Measurements from ENCODE around the gene PTOV1. TPM values are rescaled to one million over a fixed set of nuclear protein-coding genes. Genes with fewer than 3 reads are reported as not detected.

PTOV1 gene
- total and polyA plus RNA-seq, 12 donors = 78.7 to 620 (median 275) TPM

DNA sequence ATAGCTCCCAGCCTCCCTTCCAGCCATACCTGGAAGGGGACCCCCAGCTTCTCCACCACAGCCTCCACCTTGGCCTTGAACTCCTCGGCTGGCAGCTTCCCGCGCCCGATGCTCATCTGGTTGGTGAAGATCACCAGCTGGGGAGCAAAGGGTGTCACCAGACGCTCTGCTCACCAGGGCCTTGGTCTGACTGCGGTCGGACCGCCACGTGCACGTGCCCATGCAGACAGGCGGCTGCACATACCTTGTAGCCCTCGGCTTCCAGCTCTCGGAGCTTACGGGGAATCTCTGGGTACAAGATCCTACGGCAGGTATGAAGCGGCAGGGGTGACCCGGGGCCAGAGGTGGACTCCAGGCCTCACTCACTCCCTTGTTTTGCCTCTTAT lies 13.0 kb downstream of the PTOV1 start:
- TF ChIP-seq, protein P1, sequence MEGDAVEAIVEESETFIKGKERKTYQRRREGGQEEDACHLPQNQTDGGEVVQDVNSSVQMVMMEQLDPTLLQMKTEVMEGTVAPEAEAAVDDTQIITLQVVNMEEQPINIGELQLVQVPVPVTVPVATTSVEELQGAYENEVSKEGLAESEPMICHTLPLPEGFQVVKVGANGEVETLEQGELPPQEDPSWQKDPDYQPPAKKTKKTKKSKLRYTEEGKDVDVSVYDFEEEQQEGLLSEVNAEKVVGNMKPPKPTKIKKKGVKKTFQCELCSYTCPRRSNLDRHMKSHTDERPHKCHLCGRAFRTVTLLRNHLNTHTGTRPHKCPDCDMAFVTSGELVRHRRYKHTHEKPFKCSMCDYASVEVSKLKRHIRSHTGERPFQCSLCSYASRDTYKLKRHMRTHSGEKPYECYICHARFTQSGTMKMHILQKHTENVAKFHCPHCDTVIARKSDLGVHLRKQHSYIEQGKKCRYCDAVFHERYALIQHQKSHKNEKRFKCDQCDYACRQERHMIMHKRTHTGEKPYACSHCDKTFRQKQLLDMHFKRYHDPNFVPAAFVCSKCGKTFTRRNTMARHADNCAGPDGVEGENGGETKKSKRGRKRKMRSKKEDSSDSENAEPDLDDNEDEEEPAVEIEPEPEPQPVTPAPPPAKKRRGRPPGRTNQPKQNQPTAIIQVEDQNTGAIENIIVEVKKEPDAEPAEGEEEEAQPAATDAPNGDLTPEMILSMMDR (IDR thresholded peaks at IDR 0.05) = no peak
- TF ChIP-seq POLR2A (IDR thresholded peaks at IDR 0.05) = no peak
- 65 to 70% (median 70%) methylated on average over 17 of the region's 17 CpGs; no CpG with 5 or more reads in 1 of the 4 donors for WGBS, 4 donors
- H3K27me3 ChIP-seq = no peaks in the 10 kb centered on the region
- no peaks in the 10 kb centered on the region for H3K9me3 ChIP-seq (replicated peaks in 1 of 3)
- H3K27ac ChIP-seq = peak overlapping the region in 1 of 5 donors; percentile 6
- intact Hi-C loops (cut with DNase I) = no loop called here
- H3K4me1 ChIP-seq (replicated peaks in 1 of 2) = peaks cover 44 to 79% of the 10 kb centered on the region in 2 donors
- peaks cover 0 to 47% of the 10 kb centered on the region in 2 donors for H3K36me3 ChIP-seq (replicated peaks in 1 of 2)
- H3K4me3 ChIP-seq = no peak overlapping the region
- DNase-seq = peak in 3 of 7 donors; percentile 24 to 31 (median 29)

- TF ChIP-seq POLR2A (IDR thresholded peaks at IDR 0.05) = no peak
- TF ChIP-seq, protein P1 (IDR thresholded peaks at IDR 0.05) = no peak
- no peaks in the 10 kb centered on the region for H3K9me3 ChIP-seq (replicated peaks in 1 of 3)
- intact Hi-C loops (cut with DNase I) = no loop called here
- H3K4me1 ChIP-seq (replicated peaks in 1 of 2) = peaks cover 47 to 73% of the 10 kb centered on the region in 2 donors
- H3K27ac ChIP-seq = peak overlapping the region in 2 of 5 donors; percentile 49 to 70
- peaks cover 0 to 40% of the 10 kb centered on the region in 2 donors for H3K36me3 ChIP-seq (replicated peaks in 1 of 2)
- H3K4me3 ChIP-seq = peak overlapping the region in 1 of 4 donors; percentile 4
- peak in 1 of 7 donors; percentile 42 for DNase-seq
- H3K27me3 ChIP-seq = no peaks in the 10 kb centered on the region
- 70 to 84% (median 74%) methylated on average over 9 to 13 of the region's 13 CpGs for WGBS, 4 donors
Observed at GRCh38 chr19:49864890-49865289, 13.9 kb downstream of the PTOV1 start.

DNA sequence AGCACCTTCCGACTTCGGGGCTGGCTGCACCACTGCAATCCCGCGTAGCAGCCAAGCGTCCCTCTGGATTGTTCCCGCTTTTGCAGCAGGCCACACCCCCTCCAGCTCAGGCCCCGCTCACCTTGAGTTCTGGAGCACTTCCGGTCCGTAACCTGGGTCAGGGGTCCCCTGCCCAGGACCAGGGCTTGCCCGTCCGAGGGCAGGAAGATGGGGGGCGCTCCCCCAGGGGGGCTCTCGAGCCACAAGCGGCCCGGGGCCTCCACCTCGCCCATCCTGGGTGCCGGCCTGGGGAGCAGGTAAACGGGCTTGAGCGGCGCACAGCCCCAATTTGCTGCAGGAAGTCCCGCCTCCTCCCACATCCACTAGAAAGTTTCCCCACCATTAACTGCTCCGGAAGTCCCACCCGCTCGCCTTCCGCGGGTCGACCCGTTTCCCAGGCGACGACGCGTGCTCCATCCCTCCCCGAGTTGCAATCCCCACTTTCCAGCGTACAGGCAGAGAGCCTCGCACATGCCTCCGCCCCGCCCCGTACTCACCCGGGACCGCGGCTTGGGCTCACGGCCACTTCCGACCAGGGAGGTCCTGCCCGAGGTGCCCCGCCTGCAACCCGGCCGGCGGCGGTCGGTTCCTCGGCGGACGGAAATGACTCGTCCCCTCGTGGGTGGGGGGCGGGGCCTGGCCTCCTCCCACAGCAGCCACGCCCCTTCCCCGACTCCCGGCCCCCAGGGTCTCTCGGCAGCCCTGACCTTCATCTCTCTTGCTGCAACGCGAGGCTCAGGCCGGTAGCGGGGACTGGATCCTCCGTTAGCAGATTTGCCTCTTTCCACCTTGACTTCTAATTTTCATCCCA lies 16.2 kb downstream of the PTOV1 start, which contains the start of gene PNKP:
Gene PNKP (minus strand): TSS at position 644 of the 850 bp plus-strand sequence. CDS start 372 bp downstream, at position 272.
- peaks cover 0 to 28% of the 10 kb centered on the region in 2 donors for H3K36me3 ChIP-seq (replicated peaks in 1 of 2)
- H3K4me1 ChIP-seq (replicated peaks in 1 of 2) = peaks cover 41 to 66% of the 10 kb centered on the region in 2 donors
- no peaks in the 10 kb centered on the region for H3K9me3 ChIP-seq (replicated peaks in 1 of 3)
- no peaks in the 10 kb centered on the region for H3K27me3 ChIP-seq
- peak within 1 kb of the TSS; percentile 49 to 89 (median 62) for H3K4me3 ChIP-seq
- TF ChIP-seq, protein P1 (IDR thresholded peaks at IDR 0.05) = no peak
- peak in 1 of 2 donors; percentile 57 for TF ChIP-seq POLR2A (IDR thresholded peaks at IDR 0.05)
- peak within 1 kb of the TSS; percentile 68 to 95 (median 85) for H3K27ac ChIP-seq
- WGBS, 4 donors = 0 to 1% (median 1%) methylated on average over 15 to 65 of the region's 65 CpGs
- peak; percentile 90 to 96 (median 93) for DNase-seq
- intact Hi-C loops (cut with DNase I) = no loop called here

GRCh38 chr19:49869009-49869483 lies 18.1 kb downstream of the PTOV1 start:
- WGBS, 4 donors = 0 to 8% (median 4%) methylated on average over 9 to 15 of the region's 15 CpGs
- Histone ChIP-seq H3K9me3 (replicated peaks in 1 of 3) (no peaks in the 10 kb centered on the region), H3K27me3 (no peaks in the 10 kb centered on the region), H3K4me3 (peak overlapping the region in 2 of 4 donors; percentile 8 to 39), H3K36me3 (replicated peaks in 1 of 2) (peaks cover 0 to 11% of the 10 kb centered on the region in 2 donors), H3K4me1 (replicated peaks in 1 of 2) (peaks cover 41 to 60% of the 10 kb centered on the region in 2 donors), H3K27ac (peak overlapping the region; percentile 68 to 95 (median 85))
- intact Hi-C loops (cut with DNase I) = no loop called here
- DNase-seq = no peak
- no peak for TF ChIP-seq POLR2A (IDR thresholded peaks at IDR 0.05)
- TF ChIP-seq, protein P1 (IDR thresholded peaks at IDR 0.05) = no peak
